ENCODE measurements around the gene CALD1. TPM values are rescaled to one million over a fixed set of nuclear protein-coding genes. Genes with fewer than 3 reads are reported as not detected.
A peak's percentile ranks its signal among the peaks of the same experiment; 100 is the strongest.

The CALD1 gene
- total RNA-seq, 6 donors from 2014 or later, result 98.6 to 156 (median 124) TPM

DNA sequence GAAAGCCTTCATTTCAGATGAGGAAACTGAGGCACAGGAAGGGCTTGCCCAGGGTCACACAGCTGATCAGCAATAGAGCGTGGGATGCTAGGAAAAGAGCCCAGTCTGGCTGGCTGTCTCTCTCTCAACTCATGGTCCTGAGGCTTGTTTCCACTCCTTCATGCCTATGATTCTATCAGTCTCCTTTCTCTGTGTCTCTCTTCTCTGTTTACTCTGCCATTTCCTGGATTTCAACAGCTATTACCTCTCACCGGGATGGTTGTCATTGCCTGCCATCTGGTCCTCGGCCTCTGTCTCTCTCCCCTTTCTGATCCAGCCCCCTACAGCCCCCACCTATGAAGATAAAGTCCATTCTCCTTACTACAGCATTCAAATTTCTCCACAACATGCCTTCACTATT, 113.5 kb downstream of the CALD1 start:
- H3K27ac ChIP-seq, result peak overlapping the region in 2 of 4 donors; percentile 35 to 74
- peaks cover 0 to 31% (median 9%) of the 10 kb centered on the region in 4 donors for H3K4me1 ChIP-seq
- no peak for TF ChIP-seq POLR2A (IDR thresholded peaks at IDR 0.05)
- TF ChIP-seq EP300 (IDR thresholded peaks at IDR 0.05), result no peak
- TF ChIP-seq, protein P1, sequence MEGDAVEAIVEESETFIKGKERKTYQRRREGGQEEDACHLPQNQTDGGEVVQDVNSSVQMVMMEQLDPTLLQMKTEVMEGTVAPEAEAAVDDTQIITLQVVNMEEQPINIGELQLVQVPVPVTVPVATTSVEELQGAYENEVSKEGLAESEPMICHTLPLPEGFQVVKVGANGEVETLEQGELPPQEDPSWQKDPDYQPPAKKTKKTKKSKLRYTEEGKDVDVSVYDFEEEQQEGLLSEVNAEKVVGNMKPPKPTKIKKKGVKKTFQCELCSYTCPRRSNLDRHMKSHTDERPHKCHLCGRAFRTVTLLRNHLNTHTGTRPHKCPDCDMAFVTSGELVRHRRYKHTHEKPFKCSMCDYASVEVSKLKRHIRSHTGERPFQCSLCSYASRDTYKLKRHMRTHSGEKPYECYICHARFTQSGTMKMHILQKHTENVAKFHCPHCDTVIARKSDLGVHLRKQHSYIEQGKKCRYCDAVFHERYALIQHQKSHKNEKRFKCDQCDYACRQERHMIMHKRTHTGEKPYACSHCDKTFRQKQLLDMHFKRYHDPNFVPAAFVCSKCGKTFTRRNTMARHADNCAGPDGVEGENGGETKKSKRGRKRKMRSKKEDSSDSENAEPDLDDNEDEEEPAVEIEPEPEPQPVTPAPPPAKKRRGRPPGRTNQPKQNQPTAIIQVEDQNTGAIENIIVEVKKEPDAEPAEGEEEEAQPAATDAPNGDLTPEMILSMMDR (IDR thresholded peaks at IDR 0.05), result no peak
- no peak for TF ChIP-seq POLR2AphosphoS5 (IDR thresholded peaks at IDR 0.05)
- peak overlapping the region in 2 of 4 donors; percentile 41 to 49 for H3K4me3 ChIP-seq
- DNase-seq (no peak), ATAC-seq (ENCODE audit: low FRiP score in 2 of 2) (no peak)
- H3K27me3 ChIP-seq, result no peaks in the 10 kb centered on the region
- H3K36me3 ChIP-seq, result no peaks in the 10 kb centered on the region
- peaks cover 0 to 11% (median 8%) of the 10 kb centered on the region in 4 donors for H3K9me3 ChIP-seq
- 40 to 45% methylated on average over 3 of the region's 3 CpGs for WGBS, 2 donors

- no peaks in the 10 kb centered on the region for H3K36me3 ChIP-seq
- no peak overlapping the region for H3K27ac ChIP-seq
- no peaks in the 10 kb centered on the region for H3K27me3 ChIP-seq
- no peak for DNase-seq
- TF ChIP-seq, protein P1 (IDR thresholded peaks at IDR 0.05), result no peak
- TF ChIP-seq EP300 (IDR thresholded peaks at IDR 0.05) (no peak), POLR2AphosphoS5 (IDR thresholded peaks at IDR 0.05) (no peak), POLR2A (IDR thresholded peaks at IDR 0.05) (no peak)
- WGBS, 2 donors, result 95% methylated on average over 7 of the region's 7 CpGs
- peak overlapping the region in 1 of 4 donors; percentile 41 for H3K4me3 ChIP-seq
- H3K9me3 ChIP-seq, result peaks cover 0 to 11% (median 8%) of the 10 kb centered on the region in 4 donors
- ATAC-seq (ENCODE audit: low FRiP score in 2 of 2), result no peak
- H3K4me1 ChIP-seq, result peaks cover 0 to 27% (median 9%) of the 10 kb centered on the region in 4 donors
These were observed 114.5 kb downstream of the CALD1 start for GRCh38 chr7:134893920-134894319.

DNA sequence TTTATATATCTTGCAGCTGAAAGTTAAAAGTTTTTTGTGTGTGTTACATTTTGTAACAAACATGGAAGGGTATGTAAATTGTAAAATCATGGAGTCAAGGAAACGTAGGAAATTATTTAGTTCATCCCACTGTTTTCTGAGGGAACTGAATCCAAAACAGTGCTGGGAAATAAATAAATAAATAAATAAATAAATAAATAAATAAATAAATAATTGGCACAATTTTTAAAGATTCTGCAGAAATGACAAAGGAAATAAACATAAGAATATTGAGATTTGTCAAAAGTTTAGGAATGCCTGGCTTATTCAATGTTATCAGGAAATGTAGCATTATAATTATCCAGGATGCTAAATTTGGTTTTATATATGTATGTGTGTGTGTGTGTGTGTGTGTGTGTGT, 115.5 kb downstream of the CALD1 start:
- peaks cover 0 to 11% (median 8%) of the 10 kb centered on the region in 4 donors for H3K9me3 ChIP-seq
- DNase-seq, result no peak
- no peaks in the 10 kb centered on the region for H3K27me3 ChIP-seq
- peaks cover 0 to 5% (median 0%) of the 10 kb centered on the region in 4 donors for H3K36me3 ChIP-seq
- no peak for TF ChIP-seq EP300 (IDR thresholded peaks at IDR 0.05)
- TF ChIP-seq, protein P1 (IDR thresholded peaks at IDR 0.05), result no peak
- no peak for TF ChIP-seq POLR2A (IDR thresholded peaks at IDR 0.05)
- no peak for TF ChIP-seq POLR2AphosphoS5 (IDR thresholded peaks at IDR 0.05)
- ATAC-seq (ENCODE audit: low FRiP score in 2 of 2), result no peak
- H3K27ac ChIP-seq, result no peak overlapping the region
- WGBS, 2 donors, result 74 to 80% methylated on average over 1 of the region's 1 CpG
- H3K4me1 ChIP-seq, result peaks cover 0 to 27% (median 9%) of the 10 kb centered on the region in 4 donors
- no peak overlapping the region for H3K4me3 ChIP-seq

GRCh38 chr7:134896073-134896472, 116.6 kb downstream of the CALD1 start:
- Histone ChIP-seq H3K4me3 (no peak overlapping the region), H3K36me3 (peaks cover 0 to 5% (median 0%) of the 10 kb centered on the region in 4 donors), H3K9me3 (peaks cover 0 to 11% (median 8%) of the 10 kb centered on the region in 4 donors), H3K27me3 (no peaks in the 10 kb centered on the region), H3K4me1 (peaks cover 0 to 18% (median 2%) of the 10 kb centered on the region in 4 donors), H3K27ac (no peak overlapping the region)
- WGBS, 2 donors, result 97% methylated on average over 4 of the region's 4 CpGs
- DNase-seq (no peak), ATAC-seq (ENCODE audit: low FRiP score in 2 of 2) (no peak)
- TF ChIP-seq, protein P1 (IDR thresholded peaks at IDR 0.05), result no peak
- no peak for TF ChIP-seq POLR2A (IDR thresholded peaks at IDR 0.05)

GRCh38 chr7:134897936-134898335, 118.5 kb downstream of the CALD1 start:
- TF ChIP-seq, protein P1 (IDR thresholded peaks at IDR 0.05), result no peak
- no peak for TF ChIP-seq POLR2A (IDR thresholded peaks at IDR 0.05)
- no peak for TF ChIP-seq EP300 (IDR thresholded peaks at IDR 0.05)
- TF ChIP-seq POLR2AphosphoS5 (IDR thresholded peaks at IDR 0.05), result no peak
- 94 to 97% methylated on average over 5 to 7 of the region's 7 CpGs for WGBS, 2 donors
- Histone ChIP-seq H3K9me3 (peaks cover 0 to 11% (median 8%) of the 10 kb centered on the region in 4 donors), H3K4me1 (peaks cover 0 to 2% (median under 1%) of the 10 kb centered on the region in 4 donors), H3K27me3 (no peaks in the 10 kb centered on the region), H3K4me3 (no peak overlapping the region), H3K27ac (no peak overlapping the region), H3K36me3 (peaks cover 0 to 5% (median 0%) of the 10 kb centered on the region in 4 donors)
- ATAC-seq (ENCODE audit: low FRiP score in 2 of 2) (no peak), DNase-seq (no peak)

Measured in upper lobe of left lung (tissue), 6 donors.